SW480 (cell line): ENCODE measurements around the gene MPP1.

ENCODE experiments used
- DNase-seq: peaks from one replicate; pipeline ENCODE4 v3.0.0-alpha.2; 2016; ENCODE audit warnings: low spot score

The MPP1 gene

GRCh38 chrX:154812341-154813101, 7.2 kb upstream of the MPP1 start:
- DNase-seq, result no peak

GRCh38 chrX:154809939-154810665, 4.8 kb upstream of the MPP1 start:
- DNase-seq, result no peak

GRCh38 chrX:154806837-154807501, 1.7 kb upstream of the MPP1 start:
- no peak for DNase-seq

- peak; percentile 44 for DNase-seq
These were observed 409 bp upstream of the MPP1 start for GRCh38 chrX:154805696-154806091.

GRCh38 chrX:154804261-154804956, 876 bp downstream of the MPP1 start:
- DNase-seq, result no peak

GRCh38 chrX:154802947-154803346, 2.3 kb downstream of the MPP1 start:
- DNase-seq, result no peak

- DNase-seq, result no peak
These were observed 4.6 kb downstream of the MPP1 start for GRCh38 chrX:154800478-154801210.

GRCh38 chrX:154799556-154800348, 5.5 kb downstream of the MPP1 start:
- no peak for DNase-seq

GRCh38 chrX:154797006-154797405, 8.3 kb downstream of the MPP1 start:
- no peak for DNase-seq

- DNase-seq, result no peak
These were observed 10.3 kb downstream of the MPP1 start for GRCh38 chrX:154795016-154795415.

GRCh38 chrX:154793084-154793795, 12.0 kb downstream of the MPP1 start:
- DNase-seq, result no peak

- no peak for DNase-seq
These were observed 13.3 kb downstream of the MPP1 start for GRCh38 chrX:154791939-154792338.

- DNase-seq, result no peak
These were observed 13.8 kb downstream of the MPP1 start for GRCh38 chrX:154791467-154791866.

GRCh38 chrX:154785716-154786115, 19.6 kb downstream of the MPP1 start:
- no peak for DNase-seq

- no peak for DNase-seq
These were observed 20.9 kb downstream of the MPP1 start for GRCh38 chrX:154784149-154784995.

- DNase-seq, result no peak
These were observed 24.3 kb downstream of the MPP1 start for GRCh38 chrX:154780968-154781367.

GRCh38 chrX:154779261-154779660, 26.0 kb downstream of the MPP1 start:
- no peak for DNase-seq

- DNase-seq, result no peak
These were observed 28.5 kb downstream of the MPP1 start for GRCh38 chrX:154776753-154777152.
